ENCODE data around the gene INHBB.
"Not testable (repeated sequence)": the region's sequence is repeated elsewhere in the genome, so short reads cannot be mapped to it uniquely, and the experiment has no call there.

The INHBB gene

DNA sequence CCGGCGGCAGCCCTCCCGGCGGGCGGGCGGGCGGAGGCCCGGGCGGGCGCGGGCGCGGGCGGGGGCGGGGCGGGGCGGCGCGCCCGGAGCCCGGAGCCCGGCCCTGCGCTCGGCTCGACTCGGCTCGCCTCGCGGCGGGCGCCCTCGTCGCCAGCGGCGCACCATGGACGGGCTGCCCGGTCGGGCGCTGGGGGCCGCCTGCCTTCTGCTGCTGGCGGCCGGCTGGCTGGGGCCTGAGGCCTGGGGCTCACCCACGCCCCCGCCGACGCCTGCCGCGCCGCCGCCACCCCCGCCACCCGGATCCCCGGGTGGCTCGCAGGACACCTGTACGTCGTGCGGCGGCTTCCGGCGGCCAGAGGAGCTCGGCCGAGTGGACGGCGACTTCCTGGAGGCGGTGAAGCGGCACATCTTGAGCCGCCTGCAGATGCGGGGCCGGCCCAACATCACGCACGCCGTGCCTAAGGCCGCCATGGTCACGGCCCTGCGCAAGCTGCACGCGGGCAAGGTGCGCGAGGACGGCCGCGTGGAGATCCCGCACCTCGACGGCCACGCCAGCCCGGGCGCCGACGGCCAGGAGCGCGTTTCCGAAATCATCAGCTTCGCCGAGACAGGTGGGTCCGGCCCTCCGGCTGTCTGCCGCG, at the start of gene INHBB:
Gene INHBB, plus strand, starts transcription at position 111 of the 641 bp plus-strand sequence. Its CDS starts 53 bp downstream, at position 164.
- DNase-seq, result no peak

DNA sequence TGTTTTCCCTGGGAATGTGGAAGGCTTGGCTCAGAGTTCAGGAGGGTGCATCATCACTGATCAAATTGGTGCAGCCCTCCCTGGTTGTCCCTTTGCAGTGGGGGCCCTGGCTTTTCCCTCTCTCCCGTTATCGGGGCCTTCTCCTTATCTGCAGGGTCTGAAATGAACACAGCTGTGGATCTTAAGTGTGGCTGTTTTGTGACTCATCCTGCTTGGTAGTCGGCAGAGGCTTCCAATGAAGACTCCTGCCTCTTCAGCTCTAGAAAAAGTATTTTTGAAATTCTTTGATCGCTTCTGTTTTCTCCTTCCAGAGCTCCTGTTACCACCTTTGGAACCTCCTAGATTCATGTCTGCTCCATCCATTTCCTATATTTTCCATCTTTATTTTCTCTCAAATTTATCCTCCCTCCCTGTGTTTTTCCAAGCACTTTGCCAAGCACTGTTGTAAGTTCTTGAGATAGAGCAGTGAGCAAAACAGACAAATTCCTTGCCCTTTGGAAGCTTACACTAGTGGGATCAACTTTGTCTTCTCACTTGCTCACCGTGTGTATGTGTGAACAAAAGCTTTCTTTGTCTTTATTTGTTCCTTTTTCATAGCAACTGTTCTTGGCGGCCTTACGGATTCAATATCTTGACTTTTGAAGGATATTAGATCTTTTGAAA, 47.6 kb upstream of the INHBB start:
- DNase-seq, result no peak

DNA sequence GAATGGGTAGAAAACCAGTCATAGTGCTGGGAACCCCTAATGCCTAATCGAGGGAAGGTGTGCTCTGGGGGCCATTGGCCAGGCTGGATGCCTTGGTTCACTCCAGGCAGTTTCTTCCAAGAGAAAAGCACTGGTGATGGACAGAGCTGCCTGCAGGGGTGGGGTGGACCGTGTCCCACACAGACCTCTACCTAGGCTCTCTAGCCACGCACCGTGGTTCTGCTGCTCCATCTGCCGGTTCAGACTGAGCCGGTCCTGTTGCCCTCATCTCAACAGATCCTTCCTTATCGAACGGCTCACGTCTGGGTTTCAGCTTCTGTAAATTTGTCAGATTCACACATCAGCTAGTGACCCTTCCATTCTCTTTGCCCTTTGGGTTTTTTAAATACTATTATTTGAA, 46.9 kb upstream of the INHBB start:
- no peak for DNase-seq

DNA sequence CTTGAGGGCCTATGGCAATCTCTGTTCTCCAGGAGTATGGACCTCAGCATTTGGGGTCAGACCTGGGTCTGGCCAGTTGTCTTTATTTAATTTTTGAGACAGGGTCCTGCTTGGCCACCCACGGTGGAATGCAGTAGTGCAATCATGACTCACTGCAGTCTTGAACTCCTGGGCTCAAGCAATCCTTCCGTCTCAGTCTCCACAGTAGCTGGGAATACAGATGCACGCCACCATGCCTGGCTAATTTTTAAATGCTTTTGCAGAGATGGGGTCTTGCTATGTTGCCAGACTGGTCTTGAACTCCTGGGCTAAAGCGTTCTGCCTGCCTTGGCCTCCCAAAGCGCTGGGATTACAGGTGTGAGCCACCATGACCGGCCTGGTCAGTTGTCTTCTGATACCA, 46.4 kb upstream of the INHBB start:
- no peak for DNase-seq

DNA sequence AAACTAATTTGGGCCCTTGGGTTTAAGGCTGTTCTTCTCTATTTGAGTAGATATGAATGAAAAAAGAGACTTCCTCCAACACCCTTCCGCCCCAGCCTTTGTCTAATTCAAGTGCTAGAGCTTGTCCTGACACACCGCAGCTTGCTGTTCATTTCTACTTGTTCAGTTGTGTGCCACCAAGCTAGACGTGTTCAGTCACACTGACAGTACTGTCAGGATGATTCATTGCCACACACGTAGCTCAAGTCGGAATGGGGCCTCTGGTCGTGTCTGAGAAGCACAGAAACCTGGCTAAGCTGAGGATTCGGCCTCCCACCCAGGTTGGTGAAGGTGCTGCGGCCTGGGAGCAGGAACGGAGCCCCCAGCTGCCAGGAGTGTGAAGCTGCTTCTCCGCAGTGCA, 45.6 kb upstream of the INHBB start:
- DNase-seq, result no peak

DNA sequence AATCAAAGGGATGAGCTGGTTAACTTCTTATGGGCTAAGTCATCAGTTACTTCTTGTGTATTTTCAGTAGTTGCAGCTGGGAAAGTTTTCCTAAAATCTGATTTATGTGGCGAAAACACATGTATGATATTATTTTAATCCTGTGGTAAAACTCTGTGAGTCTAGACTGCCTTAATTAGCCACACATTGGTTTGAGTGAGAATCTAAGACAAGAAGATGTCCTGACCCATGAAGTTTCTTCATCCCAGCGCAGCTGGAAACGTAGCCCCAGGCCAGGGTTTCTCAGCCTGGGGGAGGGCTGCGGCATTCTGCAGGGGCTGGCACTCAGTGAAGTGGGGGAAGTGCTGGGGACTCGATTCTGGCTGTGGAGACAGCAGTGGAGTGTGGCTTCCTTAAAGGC, 44.7 kb upstream of the INHBB start:
- DNase-seq, result no peak

DNA sequence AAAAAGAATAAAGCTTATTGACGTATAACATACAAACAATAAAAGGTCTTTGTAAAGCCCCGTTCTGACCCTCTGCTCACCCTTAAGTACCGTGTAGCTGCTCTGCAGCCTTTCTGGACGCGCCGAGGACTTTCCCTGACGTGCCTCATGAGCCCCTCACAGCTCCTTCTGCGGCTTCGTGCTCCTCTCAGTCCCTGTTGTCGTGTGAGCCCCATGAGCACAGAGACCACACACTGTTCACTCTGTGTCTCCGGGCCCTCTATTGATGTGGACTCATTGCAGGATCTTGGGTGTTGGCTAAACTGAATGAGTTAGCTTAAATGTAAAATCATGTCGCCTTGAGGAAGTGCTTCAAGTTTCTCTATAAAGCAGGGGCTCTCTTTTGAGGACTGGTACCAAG, 43.6 kb upstream of the INHBB start:
- DNase-seq, result no peak

DNA sequence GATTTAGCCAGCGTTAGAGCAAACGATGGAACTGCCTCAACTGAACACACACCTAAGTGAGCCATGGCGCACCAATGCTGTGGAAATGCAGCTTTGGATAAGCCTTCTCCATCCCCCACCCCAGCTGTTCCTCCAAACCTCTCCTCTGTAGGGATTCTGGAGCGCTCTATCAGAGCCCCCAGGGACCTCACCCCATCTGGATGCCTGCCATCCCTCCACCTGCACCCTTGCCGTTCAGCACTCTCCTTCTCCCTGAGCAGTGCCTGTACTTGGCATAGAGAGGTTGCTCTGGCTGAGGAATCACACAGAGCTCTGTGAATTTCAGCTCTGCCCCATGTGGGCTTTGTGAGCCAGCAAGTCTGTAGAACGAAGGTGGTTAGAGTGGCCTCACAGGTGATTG, 42.8 kb upstream of the INHBB start:
- no peak for DNase-seq

DNA sequence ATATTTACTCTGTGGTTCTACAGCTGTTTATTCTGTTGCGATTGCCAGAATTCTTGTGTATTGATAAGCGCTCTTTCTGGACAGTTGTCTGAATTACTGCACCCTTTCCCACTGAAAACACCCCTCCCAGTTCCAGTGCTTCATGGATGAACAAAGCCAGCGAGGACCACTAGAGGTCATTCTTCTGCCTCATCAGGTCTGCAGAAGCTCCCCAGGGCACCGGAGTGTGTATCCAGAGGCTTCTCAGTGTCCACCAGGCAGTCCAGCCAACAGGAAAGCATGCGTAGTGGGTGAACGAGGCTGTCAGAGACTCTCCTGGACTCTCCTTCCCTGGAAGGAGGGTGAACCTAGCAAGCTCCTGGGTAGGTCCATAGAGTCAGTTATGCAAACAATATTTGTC, 40.6 kb upstream of the INHBB start:
- DNase-seq, result no peak

DNA sequence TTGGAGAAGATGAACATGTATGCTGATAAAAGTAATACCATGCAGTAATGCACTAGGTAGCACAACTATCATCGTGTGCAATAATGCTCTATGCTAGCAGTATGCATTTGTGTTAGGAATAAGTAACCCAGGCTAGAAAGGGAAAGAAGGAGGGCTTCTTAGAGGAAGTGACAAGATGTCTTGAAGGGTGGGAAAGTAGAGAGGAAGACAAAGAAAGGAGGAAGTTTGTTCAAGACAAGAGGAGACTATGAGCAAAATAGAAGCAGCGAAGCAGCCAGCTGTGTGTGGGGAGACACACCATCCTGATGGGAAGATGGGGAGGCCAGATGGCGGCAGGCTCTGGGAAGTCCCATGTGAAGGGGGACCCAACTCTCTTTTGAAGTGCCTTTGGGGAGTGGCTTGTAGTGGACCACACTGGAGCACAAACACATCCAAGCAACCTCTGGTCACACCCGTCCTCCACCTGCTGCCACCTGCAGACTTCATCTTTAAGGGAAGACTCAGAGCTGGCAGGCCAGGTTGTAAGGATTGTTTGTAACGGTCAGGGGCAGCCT, 39.9 kb upstream of the INHBB start:
- DNase-seq, result no peak

DNA sequence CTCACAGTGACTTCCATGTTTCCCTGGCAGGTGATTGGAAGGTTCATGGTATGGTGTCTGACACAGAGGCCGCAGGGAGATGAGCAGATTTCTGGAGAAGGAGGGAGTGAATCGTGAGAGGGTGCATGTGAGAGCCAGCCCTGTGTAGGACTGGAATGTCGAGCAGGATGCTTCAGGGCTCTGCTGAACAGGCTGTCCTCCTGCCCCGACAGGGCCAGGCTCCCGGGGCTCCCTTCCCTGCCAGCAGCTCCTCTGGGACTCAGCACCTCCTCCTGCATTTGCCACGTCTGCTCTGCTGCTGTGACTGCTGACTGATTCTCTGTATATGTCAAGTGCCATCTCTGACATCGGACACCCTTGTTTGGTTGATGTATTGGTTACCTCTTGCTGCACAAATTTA, 38.5 kb upstream of the INHBB start:
- DNase-seq, result no peak

DNA sequence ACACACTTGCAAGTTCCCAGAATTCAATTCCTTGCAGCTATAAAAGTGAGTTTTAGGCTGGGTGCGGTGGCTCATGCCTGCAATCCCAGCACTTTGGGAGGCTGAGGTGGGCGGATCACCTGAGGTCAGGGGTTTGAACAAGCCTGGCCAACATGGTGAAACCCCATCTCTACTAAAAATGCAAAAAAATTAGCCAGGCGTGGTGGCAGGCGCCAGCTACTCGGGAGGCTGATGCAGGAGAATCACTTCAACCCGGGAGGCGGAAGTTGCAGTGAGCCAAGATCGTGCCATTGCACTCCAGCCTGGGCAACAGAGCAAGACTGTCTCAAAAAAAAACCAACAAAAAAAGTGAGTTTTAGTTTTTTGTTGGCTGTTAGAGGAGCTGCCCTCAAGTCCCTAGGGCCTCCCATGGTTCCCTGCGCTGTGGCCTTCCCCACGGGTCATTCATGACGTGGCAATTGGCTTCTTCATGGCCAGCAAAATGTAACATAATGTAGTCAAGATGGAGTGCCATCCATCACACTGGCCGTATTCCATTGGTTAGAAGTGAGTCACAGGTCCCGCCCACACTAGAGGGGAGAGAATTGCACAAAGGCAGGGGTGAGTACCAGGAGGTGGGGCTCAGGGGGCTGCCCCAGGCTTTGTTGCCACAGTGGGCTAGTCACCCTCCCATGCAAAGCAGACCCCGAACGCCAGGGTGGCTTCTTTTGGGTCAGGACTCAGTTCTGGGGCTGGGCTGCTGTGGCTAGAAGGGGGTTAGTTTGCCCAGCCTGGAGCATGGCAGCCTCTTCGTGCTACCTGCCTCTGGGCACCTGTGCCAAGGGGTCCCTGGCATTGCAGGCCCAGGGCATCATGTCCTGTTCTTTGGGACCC, 37.7 kb upstream of the INHBB start:
- DNase-seq, result no peak

DNA sequence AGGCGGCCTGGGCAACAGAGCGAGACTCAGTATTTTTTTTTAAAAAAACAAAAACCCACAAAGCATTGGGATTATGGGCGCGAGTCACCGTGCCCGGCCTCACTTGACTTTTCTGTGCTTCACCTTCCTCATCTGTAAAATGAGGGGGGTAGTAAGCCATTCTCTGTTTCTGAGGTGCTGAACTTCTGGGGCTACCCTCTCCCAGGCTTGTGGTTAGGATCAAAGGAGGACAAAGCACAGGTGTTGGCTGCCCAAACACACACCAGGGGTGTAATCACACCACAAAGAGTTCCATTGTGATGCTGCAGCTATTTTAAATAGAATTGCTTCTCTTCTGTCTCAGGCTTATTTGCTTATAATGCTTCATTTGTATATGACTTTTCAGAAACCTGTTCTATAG, 35.8 kb upstream of the INHBB start:
- no peak for DNase-seq

DNA sequence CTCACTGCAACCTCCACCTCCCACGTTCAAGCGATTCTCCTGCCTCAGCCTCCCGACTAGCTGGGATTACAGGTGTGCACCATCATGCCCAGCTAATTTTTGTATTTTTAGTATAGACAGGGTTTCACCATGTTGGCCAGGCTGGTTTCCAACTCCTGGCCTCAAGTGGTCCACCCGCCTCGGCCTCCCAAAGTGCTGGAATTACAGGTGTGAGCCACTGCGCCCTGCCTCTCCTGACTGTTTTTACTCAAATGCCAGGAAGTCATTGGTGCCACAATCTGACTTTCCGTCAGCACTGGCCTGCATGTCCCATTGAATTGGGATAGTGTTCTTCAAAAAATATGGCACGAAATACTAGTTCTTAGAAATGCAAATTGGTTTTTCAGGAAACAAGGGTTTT, 35.1 kb upstream of the INHBB start:
- DNase-seq, result not testable (repeated sequence)

DNA sequence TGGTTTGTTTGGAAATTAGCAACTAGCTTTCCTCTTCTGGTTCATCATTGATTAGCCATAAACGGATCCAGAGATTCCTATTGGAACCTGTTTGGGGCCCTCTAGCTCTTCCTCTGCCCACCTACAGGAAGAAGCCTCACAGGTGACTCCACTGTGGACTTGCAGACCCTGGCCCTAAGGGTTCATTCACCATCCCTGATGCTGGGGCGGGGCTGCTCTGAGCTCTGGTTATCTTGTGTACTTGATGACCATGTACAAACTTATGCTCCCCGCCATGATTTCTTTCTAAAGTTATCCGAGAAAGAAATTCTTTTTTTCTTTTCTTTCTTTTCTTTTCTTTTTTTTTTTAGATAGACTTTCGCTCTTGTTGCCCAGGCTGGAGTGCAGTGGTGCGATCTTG, 33.9 kb upstream of the INHBB start:
- DNase-seq, result no peak

DNA sequence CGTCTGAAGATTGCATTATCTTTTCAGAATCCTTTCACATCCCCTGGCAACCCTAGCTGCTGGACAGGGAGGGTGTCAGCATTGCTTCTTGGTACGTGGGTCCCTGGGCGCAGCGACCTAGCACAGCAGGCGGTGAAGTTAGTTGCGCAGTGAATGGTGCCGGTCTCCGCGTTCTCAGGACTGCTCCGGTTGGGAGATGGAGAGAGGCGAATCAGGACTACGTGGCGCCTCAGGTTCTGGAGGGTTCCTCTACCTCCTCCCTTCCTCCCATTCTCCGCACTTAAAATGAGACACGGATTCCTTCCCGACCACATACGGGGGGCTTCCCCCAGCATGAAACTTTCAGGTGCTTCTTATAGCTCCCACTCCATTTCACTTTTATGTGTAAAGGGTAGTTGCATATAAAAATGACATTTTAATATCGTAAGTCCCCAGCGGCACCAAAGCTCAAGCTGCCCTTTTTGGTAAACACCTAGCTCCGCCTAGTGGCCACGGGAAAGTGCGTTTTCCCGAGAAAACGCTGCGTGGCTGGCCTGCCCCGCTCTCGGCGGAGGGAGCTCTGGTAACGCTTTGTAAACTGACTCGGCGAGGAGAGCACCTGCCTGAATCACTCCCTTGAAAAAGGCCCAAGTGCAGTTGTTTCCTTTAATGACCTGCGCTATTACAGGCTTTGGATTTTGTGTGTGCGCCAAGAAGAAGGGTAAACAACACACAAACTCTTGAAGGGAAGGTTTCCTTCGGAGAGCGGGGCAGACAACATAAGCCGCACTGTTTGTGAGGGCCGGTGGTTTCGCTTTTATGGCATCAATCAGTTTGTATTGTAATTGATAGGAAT, 32.9 kb upstream of the INHBB start:
- DNase-seq, result no peak

DNA sequence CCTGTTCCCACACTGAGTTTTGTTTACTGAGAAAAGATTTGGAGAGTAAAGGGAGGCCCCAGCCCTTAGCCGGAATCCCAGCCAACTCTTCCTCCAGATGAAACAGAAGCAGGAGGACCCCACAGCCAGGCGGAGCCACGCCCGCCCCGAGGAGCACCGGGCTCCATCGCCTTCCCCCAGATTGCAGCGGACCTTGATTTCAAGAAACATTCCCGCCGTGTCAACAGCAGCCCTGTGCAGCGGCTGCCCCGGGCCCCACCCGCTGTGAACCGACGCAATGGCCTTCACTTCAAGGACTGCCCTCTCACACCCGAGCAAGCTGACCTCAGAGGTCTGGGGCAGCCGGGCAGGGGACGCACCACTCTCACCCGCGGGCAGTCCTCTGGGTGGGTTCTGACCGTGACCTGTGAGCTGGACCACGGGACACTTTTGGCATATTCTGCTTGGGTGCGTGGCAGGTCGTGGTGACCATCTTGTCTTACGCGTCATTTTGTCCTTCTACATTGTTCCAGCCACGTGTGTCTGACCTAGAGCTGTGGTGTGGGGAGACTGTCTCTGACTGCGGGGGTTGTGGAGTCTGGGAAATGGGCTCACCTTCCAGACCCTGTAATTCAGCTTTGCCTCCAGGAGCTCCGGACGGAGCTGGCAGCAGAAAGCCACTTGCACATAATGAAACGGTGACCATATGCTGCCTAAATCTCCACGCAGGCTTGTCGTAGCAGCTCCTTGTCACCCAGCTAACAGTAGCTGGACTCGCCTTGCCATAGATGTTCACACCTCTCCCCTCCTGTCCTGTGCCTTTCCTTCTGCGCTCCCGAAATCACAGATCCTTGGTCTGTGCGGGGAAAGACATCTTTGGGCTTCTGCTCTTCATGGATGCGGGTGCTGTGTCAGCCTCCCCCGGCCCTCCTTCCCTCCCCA, 32.0 kb upstream of the INHBB start:
- no peak for DNase-seq

DNA sequence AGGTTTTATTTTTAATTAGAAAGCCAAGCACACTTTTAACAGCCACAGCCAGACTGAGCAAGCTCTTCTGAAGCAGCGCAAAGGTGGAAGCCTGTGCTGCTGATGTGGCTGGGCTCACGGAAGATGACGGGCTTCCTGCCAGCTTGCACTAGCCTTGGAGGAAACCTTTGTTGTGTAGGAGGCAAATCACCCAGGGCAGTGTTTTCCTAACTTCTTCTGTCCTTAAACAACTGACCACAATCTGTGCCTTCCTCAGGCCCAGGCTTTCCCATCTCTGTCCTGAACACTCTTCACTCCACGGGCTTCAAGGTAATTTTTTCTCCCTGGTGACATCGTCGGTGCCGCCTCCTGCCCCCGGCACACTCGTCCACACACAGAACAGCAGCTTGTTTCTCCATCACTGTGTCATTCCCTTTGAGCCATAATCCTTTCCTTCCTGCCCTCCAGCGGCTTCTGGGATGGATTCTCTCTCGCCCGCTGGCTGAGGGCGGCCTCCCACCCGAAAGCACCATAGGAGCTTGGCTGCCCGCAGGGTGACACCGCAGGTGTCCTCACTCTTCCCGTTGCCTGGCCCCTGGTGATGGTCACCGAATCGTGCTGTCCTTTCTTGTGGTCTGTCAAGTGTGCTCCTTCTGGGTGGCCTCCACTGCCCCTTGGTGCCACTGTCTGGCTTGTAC, 31.1 kb upstream of the INHBB start:
- DNase-seq, result no peak

DNA sequence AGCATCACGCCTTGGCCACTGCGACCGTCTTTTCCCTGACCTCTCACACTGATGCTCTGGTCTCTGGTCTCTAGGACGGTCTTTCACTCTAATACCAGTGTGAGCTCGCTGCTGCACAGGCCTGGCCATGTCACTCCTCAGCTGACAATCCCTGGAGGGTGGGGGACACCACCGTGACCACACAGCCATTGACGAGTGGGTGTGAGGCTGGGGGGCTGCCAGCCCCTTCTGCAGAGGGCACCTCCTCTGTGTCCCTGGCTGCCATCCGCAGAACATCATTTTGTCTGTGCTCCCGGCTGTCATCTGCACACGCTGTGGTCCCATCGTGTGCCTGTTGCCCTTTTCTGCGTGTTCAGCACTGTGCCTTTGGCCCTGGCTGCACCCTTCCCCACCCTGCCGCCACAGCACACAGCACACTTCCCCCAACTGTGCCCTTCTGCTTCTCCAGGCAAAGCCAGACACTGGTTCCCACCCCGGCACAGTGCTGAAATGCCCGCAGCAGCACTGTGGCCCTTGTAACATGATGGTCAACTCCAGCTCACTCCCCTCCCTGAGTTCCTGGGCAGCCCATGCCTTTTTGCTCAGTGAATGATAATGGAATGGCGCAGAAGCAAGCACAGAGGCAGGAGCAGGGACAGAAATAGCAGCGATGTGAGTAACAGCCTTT, 30.4 kb upstream of the INHBB start:
- no peak for DNase-seq

DNA sequence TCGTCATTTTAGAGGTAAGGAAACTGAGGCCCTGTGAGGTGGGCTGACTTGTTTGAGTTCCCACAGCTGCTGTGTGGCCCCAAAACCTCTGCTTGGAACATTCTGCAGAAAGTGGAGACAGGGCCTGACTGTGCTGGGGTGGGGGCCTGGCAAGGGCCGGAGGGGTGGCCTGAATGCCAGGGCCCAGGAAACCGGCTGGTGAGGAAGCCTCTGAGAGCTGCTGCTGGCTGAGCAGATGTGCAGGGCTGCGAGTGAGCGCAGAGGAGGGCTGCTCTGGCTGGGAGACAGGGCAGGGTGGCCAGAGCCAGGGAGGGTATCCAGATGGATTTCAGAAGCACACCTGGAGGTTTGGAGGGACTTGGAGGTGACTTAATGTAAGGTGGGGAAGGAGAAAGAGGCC, 29.9 kb upstream of the INHBB start:
- no peak for DNase-seq
